HCT116 (cell line): ENCODE data around the gene ICAM2. TPM values are rescaled to one million over a fixed set of nuclear protein-coding genes. Genes with fewer than 3 reads are reported as not detected.
"Not testable (repeated sequence)": the region's sequence is repeated elsewhere in the genome, so short reads cannot be mapped to it uniquely, and the experiment has no call there.

ENCODE experiments used
- ATAC-seq: fragments of 200-7000 bp; cut with Tn5 transposase; 2 replicates; pipeline ENCODE4 v1.9.1; 2020; ENCODE audit warnings: mild to moderate bottlenecking, moderate library complexity
- BruUV-seq: library from RNA; stranded (reverse); fragments of 400-500 nt; replicated peaks from 2 replicates; lab custom pipeline; 2021; lab: Mats Ljungman, UMichigan
- CTCF ChIA-PET: fragments of 300-600 bp; sonication (Branson Sonifier 250); formaldehyde crosslinking; loops from one replicate; lab custom pipeline; 2021; ENCODE audit warnings: antibody characterized with exemption; lab: Charles Lee
- POLR2A ChIA-PET: fragments of 300-600, 350-600 bp; sonication (Branson Sonifier 250); formaldehyde crosslinking; loops from one replicate; lab custom pipeline; 2021; ENCODE audit warnings: antibody characterized with exemption; lab: Charles Lee
- RAD21 ChIA-PET, 2 experiments: fragments of 300-600 bp; sonication (Branson Sonifier 250); formaldehyde crosslinking; loops; one replicate each; lab custom pipeline; 2023; ENCODE audit warnings: low total read pairs in 2 of 2; ENCODE audit not compliant: uncharacterized antibody in 2 of 2, unreplicated experiment in 2 of 2, low non-redundant PET in 1 of 2; lab: Charles Lee
- DNase-seq: peaks from one replicate; pipeline ENCODE4 v3.0.0-alpha.2; 2010; ENCODE audit warnings: low read depth, low spot score
- H2AFZ ChIP-seq: fragments of 200-600 bp; shearing (Covaris generic), sonication (generic); 2 replicates; pipeline ENCODE4 v1.6.1; 2017; ENCODE audit warnings: low read depth, mixed run types, mixed read lengths, antibody characterized with exemption, low read length; ENCODE audit not compliant: poor library complexity, severe bottlenecking
- H3K27ac ChIP-seq: 2 replicates; pipeline ENCODE4 v1.5.1; 2012; ENCODE audit warnings: low read depth, low read length
- H3K27me3 ChIP-seq: fragments of 200-600 bp; sonication (generic); 2 replicates; pipeline ENCODE4 v1.6.1; 2016; ENCODE audit warnings: mixed run types, low read length, mixed read lengths; ENCODE audit not compliant: insufficient read depth
- H3K36me3 ChIP-seq, 2 experiments: fragments of 200-500 bp in 1 of 2; fragments of 200-600 bp in 1 of 2; sonication (Bioruptor generic) in 1 of 2; sonication (generic) in 1 of 2; 2 replicates each; pipeline versions ENCODE4 v1.5.1 to v1.6.1; 2014 to 2016; ENCODE audit warnings: low read length in 2 of 2, inconsistent platforms in 1 of 2, mixed read lengths in 1 of 2, mixed run types in 1 of 2; ENCODE audit not compliant: insufficient read depth in 2 of 2, control insufficient read depth in 1 of 2
- H3K4me1 ChIP-seq, 2 experiments: fragments of 200-600 bp in 1 of 2; sonication (generic) in 1 of 2; 2 replicates each; pipeline versions ENCODE4 v1.5.1 to v1.6.1; 2012 to 2017; ENCODE audit warnings: low read length in 2 of 2, inconsistent platforms in 1 of 2, mild to moderate bottlenecking in 1 of 2, mixed read lengths in 1 of 2, mixed run types in 1 of 2, moderate library complexity in 1 of 2; ENCODE audit not compliant: insufficient read depth in 2 of 2, control insufficient read depth in 1 of 2
- H3K4me2 ChIP-seq: fragments of 200-600 bp; sonication (generic); 2 replicates; pipeline ENCODE4 v1.6.1; 2017; ENCODE audit warnings: mixed run types, low read length, mixed read lengths
- H3K4me3 ChIP-seq, 2 experiments: fragments of 200-600 bp in 1 of 2; sonication (generic) in 1 of 2; replicated peaks in 1 of 2; 2 replicates each; pipeline ENCODE4 v1.5.1; 2011 to 2016; ENCODE audit warnings: low read length in 2 of 2, control low read depth in 1 of 2, low read depth in 1 of 2, mild to moderate bottlenecking in 1 of 2, mixed read lengths in 1 of 2, mixed run types in 1 of 2
- H3K79me2 ChIP-seq: fragments of 200-600 bp; sonication (generic); 2 replicates; pipeline ENCODE4 v1.6.1; 2017; ENCODE audit warnings: mild to moderate bottlenecking, mixed run types, low read length, moderate library complexity, mixed read lengths; ENCODE audit not compliant: insufficient read depth
- H3K9ac ChIP-seq: fragments of 200-600 bp; sonication (generic); 2 replicates; pipeline ENCODE4 v1.6.1; 2016; ENCODE audit warnings: low read length, mixed read lengths
- H3K9me2 ChIP-seq: fragments of 200-600 bp; sonication (generic), shearing (Covaris generic); 2 replicates; pipeline ENCODE4 v1.6.1; 2017; ENCODE audit warnings: mixed run types, mild to moderate bottlenecking, moderate library complexity; ENCODE audit not compliant: insufficient read depth
- H3K9me3 ChIP-seq, 2 experiments: fragments of 200-500 bp in 1 of 2; fragments of 200-600 bp in 1 of 2; sonication (Bioruptor generic) in 1 of 2; sonication (generic) in 1 of 2; 2 replicates each; pipeline ENCODE4 v1.6.1; 2014 to 2017; ENCODE audit warnings: low read length in 2 of 2, mixed read lengths in 2 of 2, inconsistent platforms in 1 of 2, low read depth in 1 of 2, mild to moderate bottlenecking in 1 of 2, mixed run types in 1 of 2, moderate library complexity in 1 of 2; ENCODE audit not compliant: control insufficient read depth in 1 of 2, insufficient read depth in 1 of 2
- H4K20me1 ChIP-seq: fragments of 200-600 bp; sonication (generic), shearing (Covaris generic); 2 replicates; pipeline ENCODE4 v1.6.1; 2017; ENCODE audit warnings: mixed run types, mild to moderate bottlenecking, moderate library complexity; ENCODE audit not compliant: insufficient read depth
- EGR1 ChIP-seq: IDR thresholded peaks from 2 replicates; pipeline ENCODE4 v1.6.1; 2012; ENCODE audit warnings: low read depth
- EZH2phosphoT487 ChIP-seq: fragments of 200-600 bp; IDR thresholded peaks from 2 replicates; pipeline ENCODE4 v1.6.1; 2018; ENCODE audit warnings: antibody characterized with exemption, borderline replicate concordance
- FOSL1 ChIP-seq: IDR thresholded peaks from 2 replicates; pipeline ENCODE4 v1.6.1; 2012; ENCODE audit warnings: low read depth
- RAD21 ChIP-seq: IDR thresholded peaks from 2 replicates; pipeline ENCODE4 v1.6.1; 2012; ENCODE audit warnings: low read depth, mild to moderate bottlenecking
- SP1 ChIP-seq: IDR thresholded peaks from 2 replicates; pipeline ENCODE4 v1.6.1; 2012; ENCODE audit warnings: low read depth
- SRF ChIP-seq: IDR thresholded peaks from 2 replicates; pipeline ENCODE4 v1.6.1; 2012; ENCODE audit warnings: low read depth
- YY1 ChIP-seq: IDR thresholded peaks from 2 replicates; pipeline ENCODE4 v1.6.1; 2011; ENCODE audit warnings: low read length, low read depth, moderate library complexity, mild to moderate bottlenecking; ENCODE audit not compliant: insufficient replicate concordance; ENCODE audit errors: extremely low read depth
- intact Hi-C: fragments of 100-400 bp; cut with micrococcal nuclease; formaldehyde crosslinking; loops from 2 replicates; pipeline ENCODE4 v1.10.0; 2022
- total RNA-seq: library from RNA; stranded (reverse); gene quantifications from one replicate; pipeline ENCODE4 v1.2.1, GENCODE V29; 2021; ENCODE audit not compliant: unreplicated experiment

ICAM2 gene
- total RNA-seq, 1 experiment from 2014 or later, result 0.61 TPM

GRCh38 chr17:64007838-64008282 lies 12.6 kb downstream of the ICAM2 start:
- H3K36me3 ChIP-seq, result no peaks in the 10 kb centered on the region
- H3K79me2 ChIP-seq, result no peaks in the 10 kb centered on the region
- H3K4me3 ChIP-seq, result no peak overlapping the region
- H3K9me3 ChIP-seq, result no peaks in the 10 kb centered on the region
- no peaks in the 10 kb centered on the region for H3K27me3 ChIP-seq
- TF ChIP-seq FOSL1 (no peak), EGR1 (no peak), YY1 (no peak), EZH2phosphoT487 (no peak), SRF (no peak), RAD21 (no peak), SP1 (no peak)
- H3K27ac ChIP-seq, result no peak overlapping the region
- ChIA-PET POLR2A (no interaction called here), RAD21 (no interaction called here), CTCF (interaction anchor here (2.3 kb wide), 1 partner anchor 126 kb away, joined by 5 read pairs; no protein-coding TSS in a partner anchor)
- intact Hi-C loops, result no loop called here
- H2AFZ ChIP-seq, result no peak overlapping the region
- H3K4me1 ChIP-seq, result peaks cover 14 to 41% of the 10 kb centered on the region in 2 experiments
- no peak overlapping the region for H3K9ac ChIP-seq
- no TSS peak for BruUV-seq
- ATAC-seq (no peak), DNase-seq (no peak)
- H3K4me2 ChIP-seq, result no peak overlapping the region
- H3K9me2 ChIP-seq, result no peaks in the 10 kb centered on the region
- H4K20me1 ChIP-seq, result no peaks in the 10 kb centered on the region

DNA sequence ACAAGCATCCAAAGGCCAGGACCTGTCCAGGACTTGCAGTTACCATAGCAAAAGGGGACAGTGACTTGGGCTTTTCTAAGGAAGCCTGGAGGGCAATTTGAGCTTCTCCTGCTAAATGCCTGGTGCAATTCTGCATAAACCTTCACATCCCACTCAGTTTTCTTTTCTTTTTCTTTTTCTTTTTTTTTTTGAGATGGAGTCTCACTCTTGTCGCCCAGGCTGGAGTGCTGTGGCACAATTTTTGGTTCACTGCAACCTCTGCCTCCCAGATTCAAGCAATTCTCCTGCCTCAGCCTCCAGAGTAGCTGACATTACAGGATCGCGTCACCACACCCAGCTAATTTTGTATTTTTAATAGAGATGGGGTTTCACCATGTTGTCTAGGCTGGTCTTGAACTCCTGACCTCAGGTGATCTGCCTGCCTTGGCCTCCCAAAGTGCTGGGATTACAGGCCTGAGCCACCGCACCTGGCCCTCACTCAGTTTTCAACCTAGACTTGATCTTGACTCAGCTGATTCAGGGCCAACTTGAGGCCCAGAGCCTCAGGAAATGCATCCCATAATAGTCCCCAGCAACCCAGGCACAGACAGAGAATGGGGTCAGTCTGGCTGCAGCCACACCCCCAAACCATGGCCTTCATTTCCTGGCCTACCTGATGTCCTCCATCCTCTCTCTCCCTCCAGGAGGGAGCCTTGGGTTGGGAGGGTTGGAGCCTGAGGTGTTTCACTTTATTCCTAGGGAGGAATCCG lies 13.2 kb downstream of the ICAM2 start:
- H3K36me3 ChIP-seq, ATAC-seq, H3K9ac ChIP-seq, H2AFZ ChIP-seq, H3K9me3 ChIP-seq, H3K9me2 ChIP-seq, intact Hi-C loops, DNase-seq, POLR2A ChIA-PET, H3K79me2 ChIP-seq, H3K27me3 ChIP-seq, H3K27ac ChIP-seq, H3K4me2 ChIP-seq, RAD21 ChIA-PET, BruUV-seq, H3K4me3 ChIP-seq, H4K20me1 ChIP-seq: not testable (repeated sequence)
- CTCF ChIA-PET, result interaction anchor here (2.3 to 3.1 kb wide), 2 partner anchors 19 to 126 kb away, joined by 5 to 18 read pairs; no protein-coding TSS in a partner anchor
- peaks cover 14 to 41% of the 10 kb centered on the region in 2 experiments for H3K4me1 ChIP-seq
